GM19239 (cell line): Measurements from ENCODE around the gene BTD.
A peak's percentile ranks its signal among the peaks of the same experiment; 100 is the strongest.

ENCODE experiments used
- DNase-seq: peaks from one replicate; pipeline ENCODE4 v3.0.0; 2011; ENCODE audit warnings: low spot score; ENCODE audit not compliant: insufficient read length
- FAIRE-seq: peaks from 2 replicates; lab custom pipeline; 2011; peaks lifted over from hg19 to GRCh38; lab: Jason Lieb, UNC

BTD gene

GRCh38 chr3:15601399-15602145, at the start of gene BTD, which contains the start of gene HACL1:
TSS of gene BTD (plus strand) at chr3:15601745. CDS start at chr3:15635440, 33,695 bp downstream.
TSS of gene HACL1 (minus strand) at chr3:15601569. CDS start at chr3:15601463, 106 bp downstream.
- FAIRE-seq: peak; percentile 97
- peak; percentile 73 for DNase-seq

GRCh38 chr3:15551902-15552301, 49.6 kb upstream of the BTD start:
- FAIRE-seq (no peak), DNase-seq (no peak)

- no peak for DNase-seq
- FAIRE-seq: no peak
Observed at GRCh38 chr3:15553749-15554148, 47.8 kb upstream of the BTD start.

GRCh38 chr3:15556512-15556911, 45.0 kb upstream of the BTD start:
- peak; percentile 92 for FAIRE-seq
- peak; percentile 9 for DNase-seq

GRCh38 chr3:15557511-15557946, 44.0 kb upstream of the BTD start:
- peak; percentile 90 for FAIRE-seq
- peak; percentile 15 for DNase-seq

GRCh38 chr3:15558581-15558980, 43.0 kb upstream of the BTD start:
- DNase-seq (no peak), FAIRE-seq (no peak)

- DNase-seq: no peak
- no peak for FAIRE-seq
Observed at GRCh38 chr3:15562560-15562959, 39.0 kb upstream of the BTD start.

- FAIRE-seq (no peak), DNase-seq (no peak)
Observed at GRCh38 chr3:15563190-15563589, 38.4 kb upstream of the BTD start.

- FAIRE-seq (no peak), DNase-seq (no peak)
Observed at GRCh38 chr3:15572138-15572537, 29.4 kb upstream of the BTD start.

GRCh38 chr3:15575446-15575845, 26.1 kb upstream of the BTD start:
- FAIRE-seq (no peak), DNase-seq (no peak)

GRCh38 chr3:15576475-15576874, 25.1 kb upstream of the BTD start:
- FAIRE-seq (no peak), DNase-seq (no peak)

- FAIRE-seq (no peak), DNase-seq (no peak)
Observed at GRCh38 chr3:15578289-15578867, 23.2 kb upstream of the BTD start.

- FAIRE-seq (no peak), DNase-seq (no peak)
Observed at GRCh38 chr3:15579051-15579450, 22.5 kb upstream of the BTD start.

- FAIRE-seq (no peak), DNase-seq (no peak)
Observed at GRCh38 chr3:15581471-15582394, 19.8 kb upstream of the BTD start.

GRCh38 chr3:15585111-15585845, 16.3 kb upstream of the BTD start:
- peak; percentile 68 for FAIRE-seq

GRCh38 chr3:15591242-15591641, 10.3 kb upstream of the BTD start:
- FAIRE-seq (no peak), DNase-seq (no peak)

More at GRCh38 chr3:15585111-15585845, 16.3 kb upstream of the BTD start:
- no peak for DNase-seq

GRCh38 chr3:15591928-15592327, 9.6 kb upstream of the BTD start:
- FAIRE-seq (no peak), DNase-seq (no peak)

GRCh38 chr3:15592968-15593367, 8.6 kb upstream of the BTD start:
- no peak for DNase-seq
- FAIRE-seq: no peak

GRCh38 chr3:15595955-15596354, 5.6 kb upstream of the BTD start:
- no peak for DNase-seq
- no peak for FAIRE-seq

GRCh38 chr3:15601046-15601398, 523 bp upstream of the BTD start:
- DNase-seq (no peak), FAIRE-seq (no peak)
